Mesenchymal stem cell (in vitro differentiated cells and primary cell): ENCODE data around the gene FAM110D.
A peak's percentile ranks its signal among the peaks of the same experiment; 100 is the strongest.

Experiments used
- DNase-seq: peaks from one replicate; pipeline ENCODE4 v3.0.0-alpha.2; 2013
- H2AFZ ChIP-seq: one replicate; pipeline ENCODE4 v1.6.1; 2013; ENCODE audit warnings: low read depth, mild to moderate bottlenecking, control low read depth, inconsistent platforms, low read length, moderate library complexity
- H2AK5ac ChIP-seq: 2 replicates; pipeline ENCODE4 v1.6.1; 2013; ENCODE audit warnings: low read length, moderate library complexity, mild to moderate bottlenecking, inconsistent platforms; ENCODE audit not compliant: severe bottlenecking
- H2BK120ac ChIP-seq: one replicate; pipeline ENCODE4 v1.6.1; 2013; ENCODE audit warnings: low read depth, mild to moderate bottlenecking, inconsistent platforms, low read length, moderate library complexity
- H2BK12ac ChIP-seq, 2 experiments: one replicate each; pipeline ENCODE4 v1.6.1; 2013; ENCODE audit warnings: inconsistent platforms in 2 of 2, low read length in 2 of 2, mild to moderate bottlenecking in 2 of 2, moderate library complexity in 2 of 2, control low read depth in 1 of 2
- H2BK15ac ChIP-seq: one replicate; pipeline ENCODE4 v1.6.1; 2013; ENCODE audit warnings: mild to moderate bottlenecking, low read depth, inconsistent platforms; ENCODE audit not compliant: poor library complexity, severe bottlenecking
- H2BK5ac ChIP-seq: 2 replicates; pipeline ENCODE4 v1.6.1; 2013; ENCODE audit warnings: low read depth, mild to moderate bottlenecking, low read length, control low read depth, inconsistent platforms; ENCODE audit not compliant: poor library complexity, severe bottlenecking
- H3K14ac ChIP-seq, 2 experiments: one replicate each; pipeline ENCODE4 v1.6.1; 2013; ENCODE audit warnings: inconsistent platforms in 2 of 2, low read length in 2 of 2, control low read depth in 1 of 2, mild to moderate bottlenecking in 1 of 2, moderate library complexity in 1 of 2
- H3K18ac ChIP-seq, 2 experiments: one replicate each; pipeline ENCODE4 v1.6.1; 2013; ENCODE audit warnings: inconsistent platforms in 2 of 2, low read length in 2 of 2, control low read depth in 1 of 2, low read depth in 1 of 2, mild to moderate bottlenecking in 1 of 2
- H3K23ac ChIP-seq, 2 experiments: one replicate each; pipeline ENCODE4 v1.6.1; 2013; ENCODE audit warnings: inconsistent platforms in 2 of 2, low read length in 2 of 2, mild to moderate bottlenecking in 2 of 2, moderate library complexity in 2 of 2, control low read depth in 1 of 2
- H3K27ac ChIP-seq: 2 replicates; pipeline ENCODE4 v1.5.1; 2013; ENCODE audit warnings: mild to moderate bottlenecking, moderate library complexity, low read length, control low read depth, inconsistent platforms; ENCODE audit not compliant: poor library complexity, severe bottlenecking
- H3K27me3 ChIP-seq, 2 experiments: 2 replicates each; pipeline versions ENCODE4 v1.6.1 to v1.7.0; 2013; ENCODE audit warnings: low read length in 2 of 2, mild to moderate bottlenecking in 2 of 2, moderate library complexity in 2 of 2, control low read depth in 1 of 2, inconsistent platforms in 1 of 2; ENCODE audit not compliant: control insufficient read depth in 1 of 2, insufficient read depth in 1 of 2
- H3K36me3 ChIP-seq, 2 experiments: 2 replicates each; pipeline versions ENCODE4 v1.6.1 to v1.7.0; 2013; ENCODE audit warnings: low read length in 2 of 2, control low read depth in 1 of 2, inconsistent platforms in 1 of 2, low read depth in 1 of 2, mild to moderate bottlenecking in 1 of 2; ENCODE audit not compliant: insufficient read depth in 2 of 2, control insufficient read depth in 1 of 2
- H3K4ac ChIP-seq, 2 experiments: one replicate each; pipeline ENCODE4 v1.6.1; 2013; ENCODE audit warnings: inconsistent platforms in 2 of 2, low read length in 2 of 2, mild to moderate bottlenecking in 2 of 2, moderate library complexity in 2 of 2, control low read depth in 1 of 2, low read depth in 1 of 2
- H3K4me1 ChIP-seq: 2 replicates; pipeline ENCODE4 v1.6.1; 2013; ENCODE audit warnings: low read depth, low read length, control low read depth; ENCODE audit not compliant: control insufficient read depth, insufficient read depth
- H3K4me2 ChIP-seq: 2 replicates; pipeline ENCODE4 v1.6.1; 2013; ENCODE audit warnings: low read length, mild to moderate bottlenecking, inconsistent platforms; ENCODE audit not compliant: poor library complexity, severe bottlenecking
- H3K4me3 ChIP-seq, 2 experiments: 2 replicates each; pipeline versions ENCODE4 v1.5.1 to v1.7.0; 2013; ENCODE audit warnings: low read length in 2 of 2, mild to moderate bottlenecking in 2 of 2, control low read depth in 1 of 2, low read depth in 1 of 2; ENCODE audit not compliant: insufficient read depth in 1 of 2
- H3K79me1 ChIP-seq: replicated peaks from 2 replicates; pipeline ENCODE4 v1.6.1; 2013; ENCODE audit warnings: mild to moderate bottlenecking, control low read depth, low read length, inconsistent platforms; ENCODE audit not compliant: poor library complexity, severe bottlenecking
- H3K9ac ChIP-seq: 2 replicates; pipeline ENCODE4 v1.7.0; 2013; ENCODE audit warnings: mild to moderate bottlenecking, low read length, moderate library complexity
- H3K9me3 ChIP-seq: 2 replicates; pipeline ENCODE4 v1.7.0; 2013; ENCODE audit warnings: mild to moderate bottlenecking, low read length; ENCODE audit not compliant: control insufficient read depth
- H4K8ac ChIP-seq: one replicate; pipeline ENCODE4 v1.6.1; 2013; ENCODE audit warnings: inconsistent platforms, mild to moderate bottlenecking, low read length, moderate library complexity
- H4K91ac ChIP-seq: one replicate; pipeline ENCODE4 v1.6.1; 2013; ENCODE audit warnings: mild to moderate bottlenecking, low read length, inconsistent platforms
- WGBS: methylation state at CpG from one replicate; pipeline ENCODE4 v1.1.7; 2013; ENCODE audit warnings: mixed read lengths; 5-methylcytosine and 5-hydroxymethylcytosine counted together

FAM110D gene

DNA sequence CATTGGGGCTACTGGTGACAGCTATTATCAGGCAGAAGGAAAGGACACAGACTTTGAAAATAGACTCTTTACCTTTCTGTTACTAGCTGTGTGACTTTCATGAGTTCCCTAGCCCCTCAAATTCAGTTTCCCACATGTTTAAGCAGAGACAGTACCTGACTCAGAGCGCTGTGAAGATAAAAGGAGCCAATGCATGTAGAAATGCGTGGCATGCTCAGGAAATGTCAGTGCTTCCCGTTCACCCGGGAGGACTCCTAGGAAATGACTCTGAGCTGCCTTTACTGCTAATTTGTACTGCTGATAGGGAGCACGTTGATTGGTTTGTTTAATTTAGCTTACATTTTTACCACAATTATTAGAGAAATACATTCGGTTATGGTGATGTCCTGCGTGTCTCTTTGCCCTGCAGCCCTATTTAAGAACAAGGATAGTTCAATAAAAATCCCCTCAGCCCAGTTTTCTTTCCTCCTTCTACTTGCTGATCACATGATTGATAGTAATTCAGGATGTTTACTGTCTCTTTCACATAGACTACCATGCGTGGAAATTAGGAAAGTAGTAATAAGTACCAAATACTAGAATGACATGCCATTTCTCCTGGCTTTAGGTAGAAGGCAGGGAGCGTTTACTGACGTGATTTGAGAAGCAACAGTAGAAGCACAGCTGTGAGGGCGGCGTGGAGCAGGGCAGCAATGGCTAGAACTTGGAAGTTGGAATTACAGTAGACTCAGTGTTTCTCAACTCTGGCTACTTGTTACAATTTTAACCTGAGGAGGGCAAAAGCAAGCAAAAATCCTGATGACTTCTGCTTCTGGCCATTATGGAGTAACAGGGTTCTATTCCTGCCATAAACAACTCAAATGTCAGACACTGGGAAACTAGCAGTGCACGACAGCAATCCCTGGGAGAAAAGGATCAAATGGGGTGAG, 31.4 kb upstream of the FAM110D start:
- Histone ChIP-seq H3K18ac (no peak overlapping the region), H3K4me3 (no peak overlapping the region), H3K4me2 (no peak overlapping the region), H3K4me1 (no peaks in the 10 kb centered on the region), H3K27ac (no peak overlapping the region), H3K27me3 (peaks cover 0 to 12% of the 10 kb centered on the region in 2 experiments), H4K91ac (no peak overlapping the region), H2BK15ac (no peak overlapping the region), H3K79me1 (no peaks in the 10 kb centered on the region), H2AFZ (no peak overlapping the region), H2BK120ac (no peak overlapping the region), H2BK12ac (no peak overlapping the region), H3K9ac (no peak overlapping the region), H3K14ac (no peak overlapping the region), H4K8ac (no peak overlapping the region), H3K4ac (no peak overlapping the region), H2BK5ac (no peak overlapping the region), H3K23ac (no peak overlapping the region), H3K9me3 (no peaks in the 10 kb centered on the region), H2AK5ac (no peak overlapping the region), H3K36me3 (no peaks in the 10 kb centered on the region)
- 71% methylated on average over 10 of the region's 13 CpGs for WGBS
- no peak for DNase-seq

DNA sequence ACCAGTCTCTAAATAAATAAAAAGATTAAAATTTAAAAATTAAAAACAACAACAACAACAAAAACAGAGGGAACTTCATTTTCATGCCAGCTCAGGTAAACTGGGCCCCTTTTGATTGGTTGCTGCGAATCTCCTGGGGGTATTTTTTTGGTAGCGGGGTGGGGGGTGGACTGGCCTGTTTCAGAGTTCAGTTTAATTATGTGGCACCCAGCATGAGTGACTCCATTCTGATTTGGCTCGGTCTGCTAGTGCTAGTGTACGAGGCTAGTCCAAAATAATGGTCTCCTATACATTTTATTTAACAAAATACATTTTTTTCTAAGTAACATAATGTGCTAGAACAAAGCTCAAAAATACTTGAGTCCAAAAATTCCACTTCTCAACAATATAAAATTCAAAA, 29.1 kb upstream of the FAM110D start:
- no peak overlapping the region for H2AK5ac ChIP-seq
- no peak overlapping the region for H2BK15ac ChIP-seq
- H2BK12ac ChIP-seq, result no peak overlapping the region
- H3K23ac ChIP-seq, result no peak overlapping the region
- H3K4me2 ChIP-seq, result no peak overlapping the region
- no peaks in the 10 kb centered on the region for H3K79me1 ChIP-seq
- H2AFZ ChIP-seq, result no peak overlapping the region
- no peaks in the 10 kb centered on the region for H3K4me1 ChIP-seq
- no peak overlapping the region for H3K4ac ChIP-seq
- no peak overlapping the region for H4K8ac ChIP-seq
- H3K27ac ChIP-seq, result no peak overlapping the region
- H2BK5ac ChIP-seq, result no peak overlapping the region
- H3K27me3 ChIP-seq, result peaks cover 0 to 12% of the 10 kb centered on the region in 2 experiments
- no peak overlapping the region for H3K4me3 ChIP-seq
- H3K9ac ChIP-seq, result no peak overlapping the region
- H4K91ac ChIP-seq, result no peak overlapping the region
- no peak for DNase-seq
- no peaks in the 10 kb centered on the region for H3K36me3 ChIP-seq
- WGBS, result 96% methylated on average over 2 of the region's 4 CpGs
- H3K14ac ChIP-seq, result no peak overlapping the region
- no peak overlapping the region for H3K18ac ChIP-seq
- no peaks in the 10 kb centered on the region for H3K9me3 ChIP-seq
- H2BK120ac ChIP-seq, result no peak overlapping the region

DNA sequence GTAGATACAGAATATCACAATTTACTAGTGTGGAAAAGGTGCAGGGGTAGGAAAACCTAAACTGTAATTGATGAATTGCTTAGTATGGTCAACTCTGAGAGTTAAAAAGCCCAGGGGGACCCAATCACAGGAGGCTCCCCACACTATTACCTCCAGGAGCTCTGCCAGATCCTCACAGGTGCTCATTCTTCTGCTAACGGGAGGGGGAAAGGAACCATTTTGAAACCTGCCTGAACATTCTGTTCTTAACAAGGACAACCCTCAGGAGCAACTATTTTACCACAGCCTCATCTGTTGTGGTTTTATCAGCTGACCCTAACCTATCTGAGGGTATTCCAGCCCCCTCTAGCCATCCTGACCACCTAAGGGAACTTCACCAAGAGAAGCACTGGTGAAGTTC, 28.2 kb upstream of the FAM110D start:
- Histone ChIP-seq H3K14ac (no peak overlapping the region), H2BK5ac (no peak overlapping the region), H3K18ac (no peak overlapping the region), H3K27me3 (peaks cover 0 to 12% of the 10 kb centered on the region in 2 experiments), H2BK120ac (no peak overlapping the region), H3K4me2 (no peak overlapping the region), H3K4ac (no peak overlapping the region), H3K27ac (no peak overlapping the region), H3K4me1 (no peaks in the 10 kb centered on the region), H4K91ac (no peak overlapping the region), H2BK12ac (no peak overlapping the region), H3K36me3 (no peaks in the 10 kb centered on the region), H2AFZ (no peak overlapping the region), H4K8ac (no peak overlapping the region), H3K79me1 (no peaks in the 10 kb centered on the region), H3K9me3 (no peaks in the 10 kb centered on the region), H3K23ac (no peak overlapping the region), H2AK5ac (no peak overlapping the region), H2BK15ac (no peak overlapping the region), H3K9ac (no peak overlapping the region), H3K4me3 (no peak overlapping the region)
- WGBS, result 62% methylated on average over 1 of the region's 1 CpG
- no peak for DNase-seq

DNA sequence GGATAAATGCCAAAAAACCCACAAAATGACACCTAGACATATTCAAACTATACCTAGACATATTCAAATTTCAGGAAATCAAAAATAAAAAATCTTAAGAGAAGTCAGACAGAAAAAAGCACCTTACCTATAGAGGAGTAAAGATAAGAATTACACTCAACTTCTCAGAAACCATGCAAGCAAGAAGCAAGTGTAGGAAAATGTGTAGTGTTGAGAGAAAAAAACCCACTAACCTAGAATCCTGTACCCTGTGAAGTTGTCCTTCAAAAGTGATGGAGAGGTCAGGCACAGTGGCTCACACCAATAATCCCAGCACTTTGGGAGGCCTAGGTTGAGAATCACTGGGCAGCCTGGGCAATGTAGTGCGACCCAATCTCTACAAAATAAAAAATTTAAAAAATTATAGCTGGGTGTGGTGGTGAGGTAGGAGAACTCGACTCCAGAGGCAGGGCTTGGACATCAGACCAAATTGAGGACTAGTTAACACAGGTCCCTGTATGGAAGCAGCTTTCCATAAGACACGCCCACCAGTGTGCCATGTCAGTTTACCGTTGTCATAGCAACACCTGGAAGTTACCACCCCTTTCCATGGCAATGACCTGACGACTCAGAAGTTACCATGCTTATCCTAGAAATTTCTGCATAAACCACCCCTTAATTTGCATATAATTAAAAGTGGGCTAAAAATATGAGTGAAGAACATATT, 26.6 kb upstream of the FAM110D start:
- no peaks in the 10 kb centered on the region for H3K4me1 ChIP-seq
- DNase-seq, result peak; percentile 17
- no peak overlapping the region for H3K4ac ChIP-seq
- H3K9me3 ChIP-seq, result no peaks in the 10 kb centered on the region
- no peak overlapping the region for H2BK120ac ChIP-seq
- H3K27me3 ChIP-seq, result peaks cover 0 to 12% of the 10 kb centered on the region in 2 experiments
- H2BK15ac ChIP-seq, result no peak overlapping the region
- H3K14ac ChIP-seq, result no peak overlapping the region
- H2BK5ac ChIP-seq, result no peak overlapping the region
- H3K27ac ChIP-seq, result no peak overlapping the region
- H3K79me1 ChIP-seq, result no peaks in the 10 kb centered on the region
- H2AK5ac ChIP-seq, result no peak overlapping the region
- H3K4me3 ChIP-seq, result no peak overlapping the region
- H2BK12ac ChIP-seq, result no peak overlapping the region
- H3K23ac ChIP-seq, result no peak overlapping the region
- H3K36me3 ChIP-seq, result no peaks in the 10 kb centered on the region
- no peak overlapping the region for H4K91ac ChIP-seq
- H3K9ac ChIP-seq, result no peak overlapping the region
- H2AFZ ChIP-seq, result no peak overlapping the region
- no peak overlapping the region for H4K8ac ChIP-seq
- no peak overlapping the region for H3K18ac ChIP-seq
- 84% methylated on average over 3 of the region's 5 CpGs for WGBS
- H3K4me2 ChIP-seq, result no peak overlapping the region
